Naive thymus-derived CD8-positive, alpha-beta T cell (primary cell): ENCODE results near the gene ERCC6L2. TPM values are rescaled to one million over a fixed set of nuclear protein-coding genes. Genes with fewer than 3 reads are reported as not detected.

Experiments
- ATAC-seq, 2 donors: fragments of 150-1000 bp; cut with Tn5 transposase in 1 of 2; sonication (Bioruptor Pico), chemical (Tn5 transposase) in 1 of 2; 1 replicate in 1 of 2; 2 replicates in 1 of 2; pipeline ENCODE4 v1.10.0; 2021; ENCODE audit warnings: mild to moderate bottlenecking in 2 of 2, moderate library complexity in 2 of 2
- POLR2A ChIA-PET: fragments of 350-600 bp; sonication (Branson Sonifier 250); formaldehyde crosslinking; loops from one replicate; lab custom pipeline; 2021; ENCODE audit warnings: antibody characterized with exemption; lab: Charles Lee
- DNase-seq, 10 donors: peaks; one replicate each; pipeline versions ENCODE4 v3.0.0 to v3.0.0-alpha.2; 2020 to 2022
- H3K27ac Mint-ChIP-seq, 10 donors: one replicate each; pipeline ENCODE4 v1.8.0; 2020 to 2022; ENCODE audit warnings: mild to moderate bottlenecking in 10 of 10, mixed read lengths in 10 of 10, moderate library complexity in 4 of 10, inconsistent platforms in 1 of 10
- H3K27me3 Mint-ChIP-seq, 5 donors: one replicate each; pipeline ENCODE4 v1.8.0; 2021 to 2022; ENCODE audit warnings: mixed read lengths in 5 of 5
- H3K36me3 Mint-ChIP-seq, 3 donors: one replicate each; pipeline ENCODE4 v1.8.0; 2020 to 2022; ENCODE audit warnings: mixed read lengths in 3 of 3, mild to moderate bottlenecking in 2 of 3, inconsistent platforms in 1 of 3
- H3K4me1 Mint-ChIP-seq, 4 donors: one replicate each; pipeline ENCODE4 v1.8.0; 2021 to 2022; ENCODE audit warnings: mixed read lengths in 4 of 4
- H3K4me3 Mint-ChIP-seq, 10 donors: one replicate each; pipeline ENCODE4 v1.8.0; 2020 to 2022; ENCODE audit warnings: mild to moderate bottlenecking in 10 of 10, mixed read lengths in 10 of 10, moderate library complexity in 6 of 10, inconsistent platforms in 1 of 10
- H3K9me3 Mint-ChIP-seq, 9 donors: one replicate each; pipeline ENCODE4 v1.8.0; 2020 to 2022; ENCODE audit warnings: mixed read lengths in 9 of 9, mild to moderate bottlenecking in 3 of 9, inconsistent platforms in 1 of 9, moderate library complexity in 1 of 9
- polyA plus RNA-seq, 3 donors: library from polyadenylated mRNA; unstranded; fragments of 300-500 nt; fragmentation: Illumina TruSeq; gene quantifications; one replicate each; pipeline ENCODE4 v1.2.3, GENCODE V29; 2021
- total RNA-seq, 8 experiments: library from RNA in 2 of 8; stranded (reverse) in 2 of 8; gene quantifications; one replicate each; pipeline ENCODE4 v1.2.3 and lab custom pipeline; 2021 to 2026

Gene ERCC6L2
- total and polyA plus RNA-seq, 5 experiments from 2014 or later, result 45.7 to 89.4 (median 78.0) TPM

GRCh38 chr9:95992536-95992935 is 117.0 kb downstream of the ERCC6L2 start:
- Mint-ChIP-seq H3K4me1 (peaks cover 11 to 16% (median 13%) of the 10 kb centered on the region in 4 donors), H3K36me3 (peaks cover 14 to 37% (median 36%) of the 10 kb centered on the region in 3 donors), H3K9me3 (no peaks in the 10 kb centered on the region), H3K27ac (no peak overlapping the region), H3K4me3 (no peak overlapping the region), H3K27me3 (no peaks in the 10 kb centered on the region)
- DNase-seq (no peak), ATAC-seq (no peak)
- POLR2A ChIA-PET, result no interaction called here

- H3K4me3 Mint-ChIP-seq, result no peak overlapping the region
- H3K4me1 Mint-ChIP-seq, result peaks cover 11 to 14% (median 13%) of the 10 kb centered on the region in 4 donors
- no peak overlapping the region for H3K27ac Mint-ChIP-seq
- POLR2A ChIA-PET, result no interaction called here
- H3K36me3 Mint-ChIP-seq, result peaks cover 14 to 38% (median 33%) of the 10 kb centered on the region in 3 donors
- no peaks in the 10 kb centered on the region for H3K27me3 Mint-ChIP-seq
- DNase-seq, result no peak
- H3K9me3 Mint-ChIP-seq, result no peaks in the 10 kb centered on the region
- ATAC-seq, result no peak
These were observed 117.8 kb downstream of the ERCC6L2 start for GRCh38 chr9:95993337-95993736.

GRCh38 chr9:95999390-95999789 is 123.9 kb downstream of the ERCC6L2 start:
- no peak overlapping the region for H3K27ac Mint-ChIP-seq
- POLR2A ChIA-PET, result no interaction called here
- ATAC-seq, result no peak

GRCh38 chr9:96004379-96004778 is 128.9 kb downstream of the ERCC6L2 start:
- Mint-ChIP-seq H3K9me3 (peaks cover 0 to 14% (median 8%) of the 10 kb centered on the region in 9 donors), H3K27me3 (no peaks in the 10 kb centered on the region), H3K4me3 (no peak overlapping the region), H3K4me1 (peaks cover 0 to 21% (median 10%) of the 10 kb centered on the region in 4 donors), H3K27ac (no peak overlapping the region), H3K36me3 (peaks cover 13 to 28% (median 25%) of the 10 kb centered on the region in 3 donors)
- DNase-seq (no peak), ATAC-seq (no peak)
- POLR2A ChIA-PET, result no interaction called here

More at GRCh38 chr9:95999390-95999789, 123.9 kb downstream of the ERCC6L2 start:
- no peak for DNase-seq
- H3K27me3 Mint-ChIP-seq, result no peaks in the 10 kb centered on the region
- no peak overlapping the region for H3K4me3 Mint-ChIP-seq
- peaks cover 27 to 43% (median 36%) of the 10 kb centered on the region in 3 donors for H3K36me3 Mint-ChIP-seq
- peaks cover 0 to 14% (median 8%) of the 10 kb centered on the region in 9 donors for H3K9me3 Mint-ChIP-seq
- peaks cover 5 to 16% (median 13%) of the 10 kb centered on the region in 4 donors for H3K4me1 Mint-ChIP-seq

GRCh38 chr9:96006296-96006879 is 130.9 kb downstream of the ERCC6L2 start:
- no peak overlapping the region for H3K27ac Mint-ChIP-seq
- peaks cover 0 to 14% (median 8%) of the 10 kb centered on the region in 9 donors for H3K9me3 Mint-ChIP-seq
- no peak overlapping the region for H3K4me3 Mint-ChIP-seq
- H3K27me3 Mint-ChIP-seq, result no peaks in the 10 kb centered on the region
- POLR2A ChIA-PET, result interaction anchor here (2.6 kb wide), 1 partner anchor 14 kb away, joined by 8 read pairs; no protein-coding TSS in a partner anchor
- no peak for ATAC-seq
- H3K4me1 Mint-ChIP-seq, result peaks cover 0 to 40% (median 16%) of the 10 kb centered on the region in 4 donors
- no peak for DNase-seq
- H3K36me3 Mint-ChIP-seq, result peaks cover 13 to 24% (median 22%) of the 10 kb centered on the region in 3 donors

- ATAC-seq, result no peak
These were observed 131.5 kb downstream of the ERCC6L2 start for GRCh38 chr9:96006961-96007360.

GRCh38 chr9:96008502-96009222 is 133.2 kb downstream of the ERCC6L2 start:
- Mint-ChIP-seq H3K9me3 (no peaks in the 10 kb centered on the region), H3K4me1 (peaks cover 3 to 56% (median 25%) of the 10 kb centered on the region in 4 donors), H3K36me3 (peaks cover 0 to 17% (median 11%) of the 10 kb centered on the region in 3 donors), H3K27ac (peak overlapping the region in 5 of 10 donors; percentile 91 to 95 (median 95)), H3K27me3 (no peaks in the 10 kb centered on the region), H3K4me3 (peak overlapping the region in 7 of 10 donors; percentile 13 to 81 (median 61))
- POLR2A ChIA-PET, result interaction anchor here (0.9 to 2.6 kb wide), 3 partner anchors 12 to 133 kb away, joined by 4 to 9 read pairs (median 8); partner anchors contain the start of gene ERCC6L2
- DNase-seq, result peak in 1 of 10 donors; percentile 24
- no peak for ATAC-seq

More at GRCh38 chr9:96006961-96007360, 131.5 kb downstream of the ERCC6L2 start:
- H3K27me3 Mint-ChIP-seq, result no peaks in the 10 kb centered on the region
- no peak overlapping the region for H3K27ac Mint-ChIP-seq
- peaks cover 13 to 24% (median 24%) of the 10 kb centered on the region in 3 donors for H3K36me3 Mint-ChIP-seq
- H3K4me3 Mint-ChIP-seq, result no peak overlapping the region
- DNase-seq, result no peak
- H3K9me3 Mint-ChIP-seq, result peaks cover 0 to 14% (median 8%) of the 10 kb centered on the region in 9 donors
- POLR2A ChIA-PET, result interaction anchor here (1.1 to 2.6 kb wide), 2 partner anchors 14 to 498 kb away, joined by 3 to 8 read pairs; no protein-coding TSS in a partner anchor
- peaks cover 0 to 46% (median 20%) of the 10 kb centered on the region in 4 donors for H3K4me1 Mint-ChIP-seq

GRCh38 chr9:96009223-96009602 is 133.7 kb downstream of the ERCC6L2 start:
- H3K4me1 Mint-ChIP-seq, result peaks cover 8 to 60% (median 29%) of the 10 kb centered on the region in 4 donors
- DNase-seq (no peak), ATAC-seq (no peak)
- POLR2A ChIA-PET, result interaction anchor here (0.9 to 2.1 kb wide), 4 partner anchors 11 to 133 kb away, joined by 3 to 9 read pairs (median 4); partner anchors contain the start of gene ERCC6L2
- H3K9me3 Mint-ChIP-seq, result no peaks in the 10 kb centered on the region
- peak overlapping the region in 5 of 10 donors; percentile 91 to 95 (median 95) for H3K27ac Mint-ChIP-seq
- no peaks in the 10 kb centered on the region for H3K27me3 Mint-ChIP-seq
- H3K4me3 Mint-ChIP-seq, result peak overlapping the region; percentile 26 to 81 (median 64)
- H3K36me3 Mint-ChIP-seq, result peaks cover 0 to 17% (median 11%) of the 10 kb centered on the region in 3 donors

- Mint-ChIP-seq H3K27me3 (no peaks in the 10 kb centered on the region), H3K4me3 (peak overlapping the region; percentile 26 to 81 (median 64)), H3K36me3 (peaks cover 0 to 11% (median 10%) of the 10 kb centered on the region in 3 donors), H3K27ac (peak overlapping the region in 5 of 10 donors; percentile 91 to 95 (median 95)), H3K4me1 (peaks cover 14 to 65% (median 32%) of the 10 kb centered on the region in 4 donors), H3K9me3 (no peaks in the 10 kb centered on the region)
- DNase-seq (peak in 9 of 10 donors; percentile 31 to 87 (median 74)), ATAC-seq (peak; percentile 79 to 80)
- POLR2A ChIA-PET, result interaction anchor here (0.9 to 2.1 kb wide), 5 partner anchors 9 to 134 kb away, joined by 3 to 9 read pairs (median 4); partner anchors contain the start of gene ERCC6L2
These were observed 134.4 kb downstream of the ERCC6L2 start for GRCh38 chr9:96009690-96010472.

- Mint-ChIP-seq H3K9me3 (no peaks in the 10 kb centered on the region), H3K4me3 (peak overlapping the region; percentile 57 to 79 (median 74)), H3K36me3 (peaks cover 0 to 8% (median 7%) of the 10 kb centered on the region in 3 donors), H3K4me1 (peaks cover 39 to 85% (median 59%) of the 10 kb centered on the region in 4 donors), H3K27me3 (no peaks in the 10 kb centered on the region), H3K27ac (peak overlapping the region in 9 of 10 donors; percentile 86 to 97 (median 93))
- ATAC-seq (peak; percentile 57 to 68), DNase-seq (peak; percentile 33 to 80 (median 68))
- POLR2A ChIA-PET, result interaction anchor here (0.7 to 1.7 kb wide), 3 partner anchors 13 to 551 kb away, joined by 3 to 4 read pairs (median 4); partner anchors contain the start of gene ERCC6L2
These were observed 138.6 kb downstream of the ERCC6L2 start for GRCh38 chr9:96014078-96014477.

- peaks cover 0 to 4% (median 0%) of the 10 kb centered on the region in 5 donors for H3K27me3 Mint-ChIP-seq
These were observed 140.6 kb downstream of the ERCC6L2 start for GRCh38 chr9:96015876-96016686.

More at GRCh38 chr9:96015876-96016686, 140.6 kb downstream of the ERCC6L2 start:
- ATAC-seq, result peak; percentile 30 to 53
- Mint-ChIP-seq H3K9me3 (no peaks in the 10 kb centered on the region), H3K27ac (peak overlapping the region; percentile 90 to 98 (median 95)), H3K4me1 (peaks cover 36 to 82% (median 74%) of the 10 kb centered on the region in 4 donors), H3K4me3 (peak overlapping the region; percentile 7 to 86 (median 70)), H3K36me3 (peaks cover 0 to 8% (median 7%) of the 10 kb centered on the region in 3 donors)
- POLR2A ChIA-PET, result interaction anchor here (1.6 kb wide), 2 partner anchors 19 to 140 kb away, joined by 3 read pairs; no protein-coding TSS in a partner anchor
- peak in 4 of 10 donors; percentile 22 to 78 (median 64) for DNase-seq
